HG03354 (cell line): ENCODE results near the gene TTBK1.

ENCODE experiments used
- ATAC-seq: cut with Tn5 transposase; IDR thresholded peaks from one replicate; pipeline ENCODE4 v1.9.1; 2021; ENCODE audit warnings: mild to moderate bottlenecking; ENCODE audit not compliant: unreplicated experiment, poor library complexity, severe bottlenecking

The TTBK1 gene

DNA sequence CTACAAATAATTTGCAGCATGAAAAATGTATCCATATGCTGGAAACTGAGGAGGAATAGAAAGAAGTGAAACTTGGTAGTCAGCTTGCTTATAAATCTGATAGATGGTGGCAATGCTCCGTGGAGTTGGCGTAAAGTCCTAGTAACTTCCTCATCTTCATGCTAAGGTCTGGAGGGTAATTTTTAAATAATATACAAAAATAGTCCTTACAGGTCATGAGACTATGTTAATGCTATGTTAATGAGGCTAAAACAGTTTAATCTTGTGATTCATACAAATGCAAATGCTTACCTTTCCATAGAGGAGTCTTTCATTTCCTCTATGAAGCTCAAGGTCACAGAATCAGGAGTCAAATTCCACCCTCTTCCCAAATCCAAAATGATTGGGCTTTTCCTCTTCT, 74.7 kb downstream of the TTBK1 start:
- ATAC-seq = no peak

DNA sequence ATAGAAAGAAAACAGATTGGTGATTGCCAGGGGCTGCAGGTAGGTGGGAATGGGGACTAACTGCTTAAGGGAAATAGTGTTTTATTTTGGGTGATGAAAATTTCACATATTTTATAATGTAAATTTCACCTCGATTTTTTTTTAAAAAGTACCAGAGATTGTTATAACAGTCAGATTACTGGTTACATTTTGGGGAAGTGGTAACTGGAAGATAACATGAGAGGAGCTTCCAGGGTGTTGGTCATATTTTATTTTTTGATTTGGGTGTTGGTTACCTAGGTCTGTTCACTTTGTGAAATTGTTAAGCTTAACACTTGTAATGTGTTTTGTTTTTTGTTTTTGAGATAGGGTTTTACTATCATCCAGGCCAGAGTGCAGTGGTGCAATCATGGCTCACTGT, 82.6 kb downstream of the TTBK1 start:
- ATAC-seq = no peak

DNA sequence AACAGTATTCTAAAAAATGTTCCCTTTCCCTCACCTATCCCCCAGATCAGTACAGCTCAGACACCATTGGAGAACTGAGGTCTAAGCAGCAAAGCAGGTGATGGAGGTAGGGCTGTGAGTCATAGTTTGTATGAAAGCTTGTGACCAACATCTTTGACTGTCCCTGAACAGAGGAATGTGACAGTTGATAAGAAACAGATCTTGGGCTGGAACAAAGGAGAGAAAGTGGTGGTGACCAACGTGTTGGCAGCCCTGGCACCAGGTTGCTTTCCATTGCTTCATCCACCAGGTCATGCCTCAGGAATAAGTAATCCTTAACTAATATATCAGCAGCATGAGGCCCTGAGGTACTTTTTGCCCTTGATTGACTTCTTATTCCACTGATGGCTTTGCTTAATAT, 85.2 kb downstream of the TTBK1 start:
- no peak for ATAC-seq

DNA sequence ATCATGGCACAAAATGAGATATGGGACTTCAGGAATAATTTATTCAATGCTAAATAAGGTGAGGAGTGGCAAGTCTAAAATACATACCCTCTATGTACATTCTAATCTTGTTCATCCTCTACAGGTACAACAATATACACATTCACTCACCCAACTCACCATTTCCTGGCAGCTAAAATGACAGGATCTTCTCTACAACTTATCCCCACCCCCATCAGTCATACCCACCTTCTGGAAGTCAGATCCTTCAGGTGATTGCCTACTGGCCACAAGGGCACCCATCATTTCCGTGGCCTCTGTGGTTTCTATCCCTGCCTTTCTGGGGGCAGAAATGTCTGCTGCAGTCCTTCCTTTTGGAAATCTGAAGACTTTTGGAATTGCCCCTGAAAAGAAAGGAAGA, 88.2 kb downstream of the TTBK1 start:
- ATAC-seq = no peak

DNA sequence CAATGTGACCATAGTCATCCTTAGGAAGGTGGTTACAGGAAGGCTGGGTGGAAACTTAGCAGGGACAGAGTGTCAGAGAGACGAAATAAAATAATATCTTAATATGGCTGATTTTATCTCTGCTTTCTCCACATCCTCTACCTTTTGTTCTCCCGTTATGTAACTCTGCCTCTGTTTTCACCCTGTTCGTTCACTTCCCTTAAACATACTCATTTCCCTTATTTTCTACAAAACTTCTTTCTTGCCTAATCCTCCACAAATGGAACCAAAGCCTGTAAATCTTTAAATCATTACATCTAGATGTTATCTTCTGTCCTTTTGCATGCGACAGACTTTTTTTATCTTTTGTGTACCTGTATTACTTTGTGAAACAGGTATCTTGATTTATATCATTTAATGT, 88.6 kb downstream of the TTBK1 start:
- ATAC-seq = no peak

DNA sequence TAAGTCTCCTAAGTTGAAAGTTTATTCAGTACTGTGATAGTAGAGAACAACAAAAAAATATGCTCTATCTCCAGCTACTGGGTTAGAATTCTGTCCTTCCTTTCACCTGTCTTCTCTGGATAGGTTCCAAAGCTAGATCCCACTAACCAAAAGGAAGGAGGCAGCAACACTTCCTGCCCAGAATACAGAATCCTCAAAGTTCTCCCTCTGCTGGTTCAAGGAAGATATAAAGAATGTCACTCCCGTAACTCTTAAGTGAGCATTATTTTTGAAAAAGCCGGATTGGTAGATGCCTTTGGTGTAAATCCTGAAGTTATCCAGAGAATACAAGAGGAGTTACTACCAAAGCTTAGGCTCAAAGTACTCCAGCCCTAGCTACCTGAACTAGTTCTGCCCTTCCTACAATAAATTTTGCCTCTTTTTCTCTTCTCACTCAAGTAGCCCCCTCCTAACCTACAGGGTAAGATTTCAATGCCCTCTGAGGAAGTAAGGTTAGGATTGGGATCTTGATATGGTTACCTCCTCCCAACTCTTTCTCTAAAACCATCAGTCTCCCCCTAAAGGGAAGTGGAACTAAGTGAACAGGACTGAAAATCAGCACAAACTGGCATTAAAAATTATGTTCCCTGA, 91.3 kb downstream of the TTBK1 start:
- ATAC-seq = no peak

DNA sequence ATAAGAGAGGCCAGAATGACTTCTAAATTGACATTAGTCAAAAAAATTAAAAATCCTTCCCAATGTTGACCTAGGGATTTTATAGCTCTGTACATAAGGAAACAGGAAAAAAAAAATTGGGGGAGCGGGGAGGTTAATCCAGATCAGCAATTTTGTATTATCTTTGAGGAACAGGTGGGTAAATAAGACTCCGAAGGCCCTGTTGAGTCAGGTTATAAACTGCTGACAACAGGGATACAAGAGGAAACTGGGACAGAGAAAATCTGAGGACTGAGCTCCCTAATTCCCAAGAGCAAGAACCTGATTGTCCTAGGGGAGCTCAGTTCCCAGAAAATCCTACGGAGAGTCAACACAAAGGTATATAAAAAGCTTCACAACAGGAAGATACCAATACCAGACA, 92.2 kb downstream of the TTBK1 start:
- ATAC-seq = no peak

DNA sequence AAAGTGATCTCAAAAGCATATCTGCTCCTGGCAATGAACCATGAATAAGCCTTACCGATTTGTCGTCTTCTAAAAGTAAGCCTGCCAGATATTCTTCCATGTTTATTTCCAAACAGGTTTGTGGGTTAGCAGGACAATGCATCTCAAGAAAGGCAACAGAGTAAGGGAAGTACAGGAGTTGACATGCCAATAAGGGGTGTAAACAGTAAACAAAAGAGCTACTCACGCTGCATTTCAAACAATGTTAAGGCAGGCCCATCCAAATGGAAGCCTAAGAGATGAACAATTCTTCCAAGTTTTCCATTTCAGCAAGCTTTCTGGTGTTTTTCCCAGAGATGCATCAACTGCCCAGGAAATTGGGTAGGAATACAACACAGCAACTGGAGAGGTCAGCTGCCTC, 93.1 kb downstream of the TTBK1 start:
- no peak for ATAC-seq
